ENCODE results near the gene TRAM2. TPM values are rescaled to one million over a fixed set of nuclear protein-coding genes. Genes with fewer than 3 reads are reported as not detected.

The TRAM2 gene
- total and polyA plus RNA-seq, 3 donors from 2014 or later: 21.1 to 34.7 (median 26.1) TPM

DNA sequence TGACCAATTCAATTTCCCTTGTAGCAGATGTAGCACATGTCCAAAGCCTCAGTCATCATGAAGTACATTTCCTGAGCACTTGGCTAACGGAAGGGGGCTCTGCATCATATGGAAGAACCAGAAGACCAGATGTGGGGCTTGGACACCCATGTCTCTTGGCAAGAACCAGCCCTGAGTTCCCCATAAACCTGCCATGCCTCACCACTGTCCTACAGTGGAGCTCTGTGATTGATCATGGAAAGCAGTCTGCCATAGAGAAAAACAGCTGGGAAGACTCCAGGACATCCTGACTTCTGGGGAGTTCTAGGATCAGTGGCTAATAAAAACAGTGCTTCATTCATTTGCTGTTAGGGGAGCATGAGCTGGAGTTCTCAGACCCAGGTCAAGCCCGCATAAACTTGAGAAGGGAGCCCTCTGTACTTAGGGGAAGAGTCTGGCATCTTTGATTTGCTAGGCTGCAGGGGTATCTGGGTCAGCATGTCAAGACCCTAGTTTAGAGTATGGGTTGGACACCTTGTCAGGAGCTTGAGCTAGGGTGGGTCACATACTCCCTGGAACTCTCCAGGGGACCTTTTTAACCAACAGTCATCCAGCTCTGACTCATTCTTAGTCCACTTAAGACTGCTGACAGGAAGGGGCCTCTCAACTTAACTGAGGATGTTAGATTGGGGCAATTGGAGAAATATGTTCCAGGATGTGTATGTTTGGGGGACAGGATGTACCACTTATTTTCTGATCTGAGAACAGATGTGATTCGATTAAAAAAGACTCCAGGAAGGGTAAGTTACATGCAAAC is 26.3 kb upstream of the TRAM2 start:
- H3K4me3 ChIP-seq: no peak overlapping the region
- no peaks in the 10 kb centered on the region for H3K36me3 ChIP-seq (ENCODE audit: low read depth, missing control alignments)
- no peaks in the 10 kb centered on the region for H3K27me3 ChIP-seq
- no peaks in the 10 kb centered on the region for H3K9me3 ChIP-seq
- intact Hi-C loops (cut with DNase I; ENCODE audit: low total_unique reads): no loop called here
- H3K27ac ChIP-seq: no peak overlapping the region
- no peak for TF ChIP-seq POLR2A (IDR thresholded peaks at IDR 0.05)
- TF ChIP-seq, protein P1, sequence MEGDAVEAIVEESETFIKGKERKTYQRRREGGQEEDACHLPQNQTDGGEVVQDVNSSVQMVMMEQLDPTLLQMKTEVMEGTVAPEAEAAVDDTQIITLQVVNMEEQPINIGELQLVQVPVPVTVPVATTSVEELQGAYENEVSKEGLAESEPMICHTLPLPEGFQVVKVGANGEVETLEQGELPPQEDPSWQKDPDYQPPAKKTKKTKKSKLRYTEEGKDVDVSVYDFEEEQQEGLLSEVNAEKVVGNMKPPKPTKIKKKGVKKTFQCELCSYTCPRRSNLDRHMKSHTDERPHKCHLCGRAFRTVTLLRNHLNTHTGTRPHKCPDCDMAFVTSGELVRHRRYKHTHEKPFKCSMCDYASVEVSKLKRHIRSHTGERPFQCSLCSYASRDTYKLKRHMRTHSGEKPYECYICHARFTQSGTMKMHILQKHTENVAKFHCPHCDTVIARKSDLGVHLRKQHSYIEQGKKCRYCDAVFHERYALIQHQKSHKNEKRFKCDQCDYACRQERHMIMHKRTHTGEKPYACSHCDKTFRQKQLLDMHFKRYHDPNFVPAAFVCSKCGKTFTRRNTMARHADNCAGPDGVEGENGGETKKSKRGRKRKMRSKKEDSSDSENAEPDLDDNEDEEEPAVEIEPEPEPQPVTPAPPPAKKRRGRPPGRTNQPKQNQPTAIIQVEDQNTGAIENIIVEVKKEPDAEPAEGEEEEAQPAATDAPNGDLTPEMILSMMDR (IDR thresholded peaks at IDR 0.05): no peak
- WGBS, 2 donors: 68 to 74% methylated on average over 3 of the region's 3 CpGs
- no peaks in the 10 kb centered on the region for H3K4me1 ChIP-seq
- no peak for DNase-seq

DNA sequence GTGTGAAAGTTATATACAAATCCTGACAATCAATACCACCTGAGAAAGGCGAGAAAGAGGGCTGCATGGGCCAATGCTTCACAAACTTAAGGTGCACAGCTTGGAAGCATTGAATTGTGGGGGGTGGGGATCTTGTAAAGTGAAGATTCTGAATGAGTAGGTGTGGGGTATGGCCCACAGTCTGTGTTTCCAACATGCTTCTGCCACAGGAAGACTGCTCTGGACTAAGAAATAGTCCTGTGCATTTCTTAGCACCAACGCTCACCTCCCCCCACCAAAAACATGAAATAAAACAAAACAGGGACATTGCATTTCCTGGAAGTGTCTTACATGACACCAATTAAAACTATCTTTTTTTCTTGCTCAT is 21.9 kb upstream of the TRAM2 start:
- peaks cover 23% of the 10 kb centered on the region for H3K4me1 ChIP-seq
- TF ChIP-seq POLR2A (IDR thresholded peaks at IDR 0.05): no peak
- TF ChIP-seq, protein P1 (IDR thresholded peaks at IDR 0.05): no peak
- 96 to 98% methylated on average over 2 of the region's 2 CpGs for WGBS, 2 donors
- H3K27ac ChIP-seq: no peak overlapping the region
- H3K36me3 ChIP-seq (ENCODE audit: low read depth, missing control alignments): no peaks in the 10 kb centered on the region
- H3K27me3 ChIP-seq: no peaks in the 10 kb centered on the region
- intact Hi-C loops (cut with DNase I; ENCODE audit: low total_unique reads): loop anchor here (10.0 kb wide), 1 partner anchor 184 kb away; no protein-coding TSS in a partner anchor
- no peak for DNase-seq
- no peak overlapping the region for H3K4me3 ChIP-seq
- no peaks in the 10 kb centered on the region for H3K9me3 ChIP-seq

DNA sequence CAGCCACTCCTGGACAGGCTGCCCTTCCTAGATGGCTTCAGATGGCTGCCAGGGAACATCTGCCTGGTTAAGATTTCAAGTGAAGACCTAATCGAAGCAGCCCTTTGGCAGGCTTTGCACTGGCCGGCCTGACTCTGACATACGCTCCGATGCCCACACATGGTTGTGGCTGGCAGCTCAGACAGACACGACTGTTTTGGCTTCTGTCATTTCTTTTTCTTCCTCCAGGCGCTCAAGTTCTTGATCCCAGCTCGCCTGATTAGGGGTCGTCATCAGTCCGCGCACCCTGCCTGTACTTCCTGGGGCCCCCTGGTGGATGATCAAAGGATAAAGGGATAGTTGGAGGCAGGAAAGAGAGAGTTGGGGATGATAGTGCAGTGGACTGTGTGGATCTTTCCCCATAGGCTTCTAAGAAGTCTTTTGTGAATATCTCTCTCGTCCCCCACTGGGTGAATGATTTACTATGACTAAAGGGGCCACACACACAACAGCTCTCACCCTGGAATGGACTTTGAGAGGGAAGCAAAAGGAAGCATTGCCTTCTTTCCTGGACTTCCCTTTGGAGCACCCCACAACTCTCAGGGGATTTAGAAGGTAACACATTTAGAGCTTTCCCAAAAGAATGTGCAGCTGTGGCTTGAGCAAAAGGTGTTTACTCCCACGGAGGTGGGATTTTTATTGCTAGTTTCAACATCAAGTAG is 21.4 kb upstream of the TRAM2 start:
- 32 to 46% methylated on average over 12 of the region's 12 CpGs for WGBS, 2 donors
- H3K27ac ChIP-seq: peak overlapping the region in 1 of 2 donors; percentile 3
- H3K4me3 ChIP-seq: no peak overlapping the region
- no peaks in the 10 kb centered on the region for H3K36me3 ChIP-seq (ENCODE audit: low read depth, missing control alignments)
- intact Hi-C loops (cut with DNase I; ENCODE audit: low total_unique reads): loop anchor here (10.0 kb wide), 1 partner anchor 183 kb away; no protein-coding TSS in a partner anchor
- peak; percentile 69 for DNase-seq
- H3K4me1 ChIP-seq: peaks cover 23% of the 10 kb centered on the region
- no peaks in the 10 kb centered on the region for H3K27me3 ChIP-seq
- no peak for TF ChIP-seq POLR2A (IDR thresholded peaks at IDR 0.05)
- TF ChIP-seq, protein P1 (IDR thresholded peaks at IDR 0.05): peak; percentile 70 to 78 (median 74)
- no peaks in the 10 kb centered on the region for H3K9me3 ChIP-seq

DNA sequence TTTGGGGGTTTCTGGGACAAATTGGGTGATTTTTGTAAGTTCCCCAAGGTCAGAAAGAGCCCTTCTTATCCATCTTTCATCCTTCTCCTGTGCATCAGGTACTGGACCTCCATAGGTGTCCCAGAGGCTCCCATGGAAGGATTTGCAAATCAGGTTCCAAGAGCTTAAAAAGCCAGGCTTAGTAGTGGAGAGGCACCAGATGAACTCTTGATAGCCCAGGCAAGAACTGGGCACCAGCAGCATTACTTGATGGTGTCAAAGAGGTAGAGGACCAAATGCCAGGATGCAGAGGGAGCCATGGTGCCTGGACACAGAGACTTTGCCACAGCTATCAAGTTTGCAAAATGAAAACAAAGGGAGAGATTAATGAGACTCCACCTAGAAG is 20.9 kb upstream of the TRAM2 start:
- H3K27ac ChIP-seq: peak overlapping the region in 1 of 2 donors; percentile 3
- TF ChIP-seq POLR2A (IDR thresholded peaks at IDR 0.05): no peak
- TF ChIP-seq, protein P1 (IDR thresholded peaks at IDR 0.05): no peak
- DNase-seq: no peak
- peaks cover 23% of the 10 kb centered on the region for H3K4me1 ChIP-seq
- no peaks in the 10 kb centered on the region for H3K27me3 ChIP-seq
- no peak overlapping the region for H3K4me3 ChIP-seq
- no peaks in the 10 kb centered on the region for H3K36me3 ChIP-seq (ENCODE audit: low read depth, missing control alignments)
- intact Hi-C loops (cut with DNase I; ENCODE audit: low total_unique reads): loop anchor here (10.0 kb wide), 1 partner anchor 183 kb away; no protein-coding TSS in a partner anchor
- no peaks in the 10 kb centered on the region for H3K9me3 ChIP-seq

All from testis (tissue), 3 donors.